ENCODE data around the gene TMEM128. TPM values are rescaled to one million over a fixed set of nuclear protein-coding genes. Genes with fewer than 3 reads are reported as not detected.

The TMEM128 gene, protein sequence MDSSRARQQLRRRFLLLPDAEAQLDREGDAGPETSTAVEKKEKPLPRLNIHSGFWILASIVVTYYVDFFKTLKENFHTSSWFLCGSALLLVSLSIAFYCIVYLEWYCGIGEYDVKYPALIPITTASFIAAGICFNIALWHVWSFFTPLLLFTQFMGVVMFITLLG
- total RNA-seq, result 12.2 TPM

DNA sequence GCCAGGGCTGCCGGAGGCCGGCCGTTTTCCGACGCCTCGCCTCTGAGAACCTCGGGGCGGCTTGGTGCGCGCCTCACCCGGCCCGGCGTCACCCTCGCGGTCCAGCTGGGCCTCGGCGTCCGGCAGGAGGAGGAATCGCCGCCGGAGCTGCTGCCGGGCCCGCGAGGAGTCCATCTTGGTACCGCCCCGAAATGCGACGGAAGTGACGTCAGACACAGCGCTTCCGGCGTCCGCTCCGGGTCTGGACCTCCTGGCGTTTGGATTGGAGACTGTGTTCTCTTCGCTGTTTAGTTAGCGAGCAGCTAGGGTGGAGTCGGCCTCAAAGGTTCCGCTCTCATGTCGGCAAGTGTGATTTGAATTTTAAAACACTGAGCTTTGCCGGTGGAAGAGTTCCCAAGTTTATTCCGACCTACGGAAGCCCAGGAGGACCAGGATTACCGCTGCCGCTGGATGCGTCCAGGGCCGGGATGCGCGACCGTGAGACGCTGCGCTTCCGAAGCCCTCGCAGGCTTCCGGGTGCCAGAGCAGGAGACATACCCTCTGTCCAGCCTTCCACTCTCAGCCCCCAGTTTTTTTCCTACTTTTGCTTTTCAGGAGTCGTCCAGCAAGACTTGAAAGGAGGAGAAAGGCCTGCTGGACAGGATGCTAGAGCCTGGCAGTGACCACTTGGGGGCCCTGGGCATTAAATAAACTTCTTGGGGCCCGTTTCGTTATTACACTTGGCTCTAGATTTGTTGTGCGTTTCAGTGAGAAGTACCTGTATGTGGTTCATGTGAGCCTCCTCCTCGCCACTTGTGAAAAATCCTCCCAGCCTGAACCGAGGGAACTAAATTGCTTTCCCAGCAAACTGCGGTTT lies at the start of gene TMEM128:
TMEM128 (minus strand) TSS at position 195 of the 856 bp plus-strand sequence; CDS start at position 174, 21 bp downstream.
- Histone ChIP-seq H3K9me3 (ENCODE audit: low read depth, low read length) (no peaks in the 10 kb centered on the region), H3K4me1 (ENCODE audit: insufficient read depth, low read length) (peaks cover 20% of the 10 kb centered on the region), H3K4me3 (ENCODE audit: low read length) (peak within 1 kb of the TSS; percentile 80), H3K27me3 (ENCODE audit: insufficient read depth, low read length) (no peaks in the 10 kb centered on the region)

DNA sequence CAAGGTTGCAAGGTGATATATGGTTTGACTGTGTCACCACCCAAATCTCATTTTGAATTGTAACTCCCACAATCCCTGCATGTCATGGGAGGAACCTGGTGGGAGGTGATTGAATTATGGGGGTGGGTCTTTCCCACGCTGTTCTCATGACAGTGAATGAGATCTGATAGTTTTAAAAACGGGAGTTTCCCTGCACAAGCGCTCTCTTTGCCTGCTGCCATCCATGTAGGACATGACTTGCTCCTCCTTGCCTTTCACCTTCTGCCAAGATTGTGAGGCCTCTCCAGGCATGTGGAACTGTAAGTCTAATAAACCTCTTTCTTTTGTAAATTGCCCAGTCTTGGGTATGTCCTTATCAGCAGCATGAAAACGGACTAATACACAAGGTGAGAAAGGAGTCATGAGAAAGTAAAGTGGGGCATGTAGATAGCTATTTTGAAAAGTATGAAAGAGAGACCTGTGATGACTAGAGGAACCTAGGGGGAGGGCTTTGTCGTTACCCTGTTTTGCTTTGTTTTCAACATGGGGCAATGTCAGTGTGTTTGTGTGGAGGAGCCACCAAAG lies 48.3 kb upstream of the TMEM128 start:
- H3K4me3 ChIP-seq (ENCODE audit: low read length), result no peak overlapping the region
- H3K9me3 ChIP-seq (ENCODE audit: low read depth, low read length), result no peaks in the 10 kb centered on the region
- H3K4me1 ChIP-seq (ENCODE audit: insufficient read depth, low read length), result peaks cover 2% of the 10 kb centered on the region
- no peaks in the 10 kb centered on the region for H3K27me3 ChIP-seq (ENCODE audit: insufficient read depth, low read length)

DNA sequence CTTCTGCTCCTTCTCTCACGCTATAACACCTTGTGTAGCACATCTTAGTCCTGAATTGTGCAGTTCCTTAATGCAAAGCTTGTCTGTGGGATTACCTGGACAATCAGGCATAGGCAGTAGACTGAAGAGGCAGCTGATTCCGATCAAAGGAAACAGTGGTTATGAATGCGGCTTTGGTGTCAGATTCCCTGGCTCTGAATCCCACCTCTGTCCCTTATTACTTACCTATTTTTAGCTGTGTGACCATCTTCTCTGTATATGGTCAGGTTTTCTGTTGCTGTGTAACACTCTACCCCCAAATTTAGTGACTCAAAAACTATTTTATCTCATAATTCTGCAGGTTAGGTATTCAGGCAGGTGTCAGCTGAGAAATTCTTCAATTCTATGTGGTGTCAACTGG lies 45.3 kb upstream of the TMEM128 start:
- Histone ChIP-seq H3K4me3 (ENCODE audit: low read length) (no peak overlapping the region), H3K27me3 (ENCODE audit: insufficient read depth, low read length) (no peaks in the 10 kb centered on the region)

DNA sequence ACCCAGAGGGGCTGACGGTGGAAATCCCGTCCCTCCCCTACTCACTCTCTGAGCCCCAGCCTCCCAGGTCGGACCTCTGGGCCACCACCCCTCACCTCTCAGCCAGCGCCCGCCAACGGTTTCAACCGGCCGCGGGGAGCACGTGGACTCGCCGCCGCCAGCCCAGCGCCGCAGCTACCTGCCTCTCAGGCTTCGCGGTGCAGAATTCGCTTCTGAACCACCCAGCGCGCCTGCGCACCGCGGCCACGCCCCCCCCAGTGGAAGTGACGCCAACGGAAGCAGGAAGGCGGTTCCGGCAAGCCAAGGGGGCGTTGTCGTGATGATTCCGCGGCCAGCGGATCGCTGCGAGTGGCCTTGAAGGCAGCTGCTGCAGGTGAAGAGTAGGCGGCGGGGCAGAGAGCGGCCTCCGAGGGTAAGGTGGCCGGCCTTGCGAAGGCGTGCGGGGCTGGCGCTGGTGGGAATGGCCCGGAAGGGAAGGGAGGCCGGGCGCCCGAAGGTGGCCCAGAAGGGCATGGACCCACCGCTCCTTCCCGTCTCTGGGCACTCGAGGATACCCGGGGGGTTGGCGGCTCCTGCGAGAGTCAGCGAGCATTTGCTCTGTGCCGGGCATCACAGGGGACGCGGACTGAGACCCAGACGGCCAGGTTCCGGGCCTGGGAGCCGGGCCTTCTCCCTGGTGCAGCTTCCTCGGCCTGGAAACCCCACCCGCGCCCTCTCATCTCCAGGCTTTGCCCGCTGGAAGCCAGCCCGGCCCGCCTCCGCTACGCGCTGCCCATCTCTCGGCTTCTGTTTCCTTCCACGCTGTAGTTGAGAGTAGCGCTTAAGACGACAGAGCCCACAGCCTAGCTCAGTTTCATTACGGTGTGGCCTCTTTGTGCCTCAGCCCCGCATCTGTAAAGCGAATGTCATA lies 42.2 kb upstream of the TMEM128 start, which contains the start of the genes LYAR and ZBTB49:
LYAR (minus strand) TSS at position 214 of the 910 bp plus-strand sequence. CDS start 6,412 bp downstream, outside the sequence.
ZBTB49 (plus strand) TSS at position 311 of the 910 bp plus-strand sequence. CDS start 9,695 bp downstream, outside the sequence.
- H3K9me3 ChIP-seq (ENCODE audit: low read depth, low read length), result no peaks in the 10 kb centered on the region
- no peaks in the 10 kb centered on the region for H3K27me3 ChIP-seq (ENCODE audit: insufficient read depth, low read length)
- H3K4me1 ChIP-seq (ENCODE audit: insufficient read depth, low read length), result peaks cover 28% of the 10 kb centered on the region
- peak within 1 kb of the TSS; percentile 95 for H3K4me3 ChIP-seq (ENCODE audit: low read length)

More for the DNA sequence above, 45.3 kb upstream of the TMEM128 start:
- Histone ChIP-seq H3K4me1 (ENCODE audit: insufficient read depth, low read length) (peaks cover 28% of the 10 kb centered on the region), H3K9me3 (ENCODE audit: low read depth, low read length) (no peaks in the 10 kb centered on the region)

DNA sequence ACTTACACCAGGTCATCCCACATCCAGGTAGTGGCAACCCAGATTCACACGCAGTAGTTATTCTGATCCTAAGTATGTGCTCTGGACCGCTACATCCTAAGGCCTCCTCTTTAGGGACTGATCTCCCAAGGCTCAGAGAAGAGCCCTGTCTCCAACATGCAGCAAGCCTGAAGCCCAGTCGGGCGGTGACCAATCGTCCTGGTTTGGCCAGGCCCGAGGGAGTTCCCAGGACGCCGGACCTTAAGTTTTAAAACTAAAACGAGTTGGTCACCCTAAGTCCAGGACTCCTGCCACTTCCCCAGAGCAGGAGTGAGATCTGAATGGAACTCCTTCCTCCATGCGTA lies 41.5 kb upstream of the TMEM128 start:
- peaks cover 33% of the 10 kb centered on the region for H3K4me1 ChIP-seq (ENCODE audit: insufficient read depth, low read length)
- H3K9me3 ChIP-seq (ENCODE audit: low read depth, low read length), result no peaks in the 10 kb centered on the region
- H3K4me3 ChIP-seq (ENCODE audit: low read length), result peak overlapping the region; percentile 95
- H3K27me3 ChIP-seq (ENCODE audit: insufficient read depth, low read length), result no peaks in the 10 kb centered on the region

DNA sequence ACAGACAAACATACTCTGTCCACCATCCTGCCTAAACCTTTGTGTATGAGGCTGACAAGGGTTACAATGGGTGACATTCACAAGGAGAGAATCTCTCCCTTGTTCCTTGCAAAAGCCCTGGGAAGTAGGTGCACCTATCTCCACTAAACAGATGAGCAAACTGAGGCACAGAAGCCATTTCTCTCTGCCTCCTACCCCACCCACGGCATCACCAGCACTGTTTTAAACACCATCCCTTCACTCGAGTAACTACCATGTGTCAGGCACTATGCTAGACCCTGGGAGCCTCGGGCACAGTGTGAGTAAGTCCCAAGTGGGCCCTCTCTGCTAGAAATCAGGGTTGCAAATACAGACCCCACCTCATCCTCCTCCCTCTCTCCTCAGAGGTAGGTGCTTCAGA lies 41.0 kb upstream of the TMEM128 start:
- Histone ChIP-seq H3K4me3 (ENCODE audit: low read length) (peak overlapping the region; percentile 95), H3K27me3 (ENCODE audit: insufficient read depth, low read length) (no peaks in the 10 kb centered on the region), H3K4me1 (ENCODE audit: insufficient read depth, low read length) (peaks cover 33% of the 10 kb centered on the region), H3K9me3 (ENCODE audit: low read depth, low read length) (no peaks in the 10 kb centered on the region)

DNA sequence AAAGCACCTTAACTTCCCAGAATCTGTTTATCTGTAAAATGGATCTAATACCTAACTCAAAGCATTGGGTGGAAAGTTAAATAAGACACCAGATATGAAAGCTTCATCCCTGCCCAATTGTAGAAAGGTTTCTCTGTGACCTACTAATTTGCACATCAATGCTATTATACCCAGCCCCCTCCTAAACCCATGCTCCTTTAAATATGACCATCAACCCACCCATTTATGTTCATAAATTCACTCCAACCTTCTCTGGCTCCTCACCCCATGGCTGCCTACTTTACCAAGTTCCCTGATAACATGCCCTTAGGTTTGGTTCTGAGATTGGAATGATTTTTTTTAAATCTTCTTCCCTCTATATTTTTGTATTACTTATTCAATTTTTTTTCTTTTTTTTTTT lies 40.1 kb upstream of the TMEM128 start:
- Histone ChIP-seq H3K4me1 (ENCODE audit: insufficient read depth, low read length) (peaks cover 33% of the 10 kb centered on the region), H3K9me3 (ENCODE audit: low read depth, low read length) (no peaks in the 10 kb centered on the region), H3K4me3 (ENCODE audit: low read length) (no peak overlapping the region), H3K27me3 (ENCODE audit: insufficient read depth, low read length) (no peaks in the 10 kb centered on the region)

DNA sequence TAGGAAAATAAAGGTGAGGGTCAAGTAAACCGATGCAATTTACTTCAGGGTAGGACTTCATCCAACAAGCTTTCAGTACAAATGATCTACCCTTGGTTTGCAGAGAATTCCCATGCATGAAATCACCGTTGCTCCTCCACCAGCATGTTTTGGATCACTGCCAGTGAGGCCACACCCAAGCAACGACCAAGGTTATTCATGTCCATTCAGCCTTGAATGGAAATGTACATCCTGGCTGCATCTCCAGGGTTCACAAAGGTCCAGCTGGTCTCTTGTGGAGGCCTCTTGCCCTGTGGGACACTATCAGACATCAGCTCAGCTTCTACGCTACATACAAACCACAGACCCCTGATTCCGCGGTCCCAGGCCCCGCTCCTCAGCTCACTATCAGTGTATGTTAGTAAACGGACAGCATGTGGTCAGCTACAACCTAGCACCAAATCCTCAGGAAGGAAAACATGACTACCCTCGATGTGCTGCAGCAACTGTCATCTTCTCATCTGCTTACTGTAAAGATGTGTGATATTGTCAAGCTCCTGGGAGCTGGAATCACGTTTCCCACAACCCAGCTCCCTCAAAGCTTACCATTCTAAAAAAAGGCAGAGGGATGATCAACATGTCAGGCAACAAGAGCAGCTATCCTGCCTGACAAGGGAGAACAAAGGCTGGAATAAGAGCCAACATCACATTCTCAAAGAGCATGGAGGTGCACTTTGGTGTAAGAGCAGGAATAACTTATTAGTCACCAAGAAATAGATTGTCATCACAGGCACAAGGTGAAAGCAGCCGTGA lies 37.0 kb upstream of the TMEM128 start:
- no peak overlapping the region for H3K4me3 ChIP-seq (ENCODE audit: low read length)
- H3K9me3 ChIP-seq (ENCODE audit: low read depth, low read length), result no peaks in the 10 kb centered on the region
- no peaks in the 10 kb centered on the region for H3K27me3 ChIP-seq (ENCODE audit: insufficient read depth, low read length)
- peaks cover 19% of the 10 kb centered on the region for H3K4me1 ChIP-seq (ENCODE audit: insufficient read depth, low read length)

DNA sequence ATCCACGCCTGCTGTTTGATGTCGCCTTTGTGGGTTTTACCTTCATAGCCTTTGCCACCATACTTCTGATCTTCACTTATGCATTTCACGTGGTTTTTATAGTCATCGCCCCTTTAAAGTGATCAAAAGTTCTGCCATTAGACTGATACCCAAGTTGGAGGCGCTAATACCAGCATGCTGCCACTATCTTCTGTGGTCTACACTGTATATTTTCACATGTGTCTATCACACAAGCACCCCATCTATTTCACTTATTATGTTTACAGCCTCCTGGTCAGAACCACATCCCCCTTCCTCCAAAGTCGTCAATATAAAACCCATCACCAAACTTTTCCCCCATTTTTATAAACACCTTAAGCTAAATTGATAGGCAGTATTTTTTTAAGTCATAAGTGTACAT lies 33.8 kb upstream of the TMEM128 start:
- Histone ChIP-seq H3K9me3 (ENCODE audit: low read depth, low read length) (no peaks in the 10 kb centered on the region), H3K4me3 (ENCODE audit: low read length) (no peak overlapping the region), H3K27me3 (ENCODE audit: insufficient read depth, low read length) (no peaks in the 10 kb centered on the region), H3K4me1 (ENCODE audit: insufficient read depth, low read length) (peaks cover 4% of the 10 kb centered on the region)

DNA sequence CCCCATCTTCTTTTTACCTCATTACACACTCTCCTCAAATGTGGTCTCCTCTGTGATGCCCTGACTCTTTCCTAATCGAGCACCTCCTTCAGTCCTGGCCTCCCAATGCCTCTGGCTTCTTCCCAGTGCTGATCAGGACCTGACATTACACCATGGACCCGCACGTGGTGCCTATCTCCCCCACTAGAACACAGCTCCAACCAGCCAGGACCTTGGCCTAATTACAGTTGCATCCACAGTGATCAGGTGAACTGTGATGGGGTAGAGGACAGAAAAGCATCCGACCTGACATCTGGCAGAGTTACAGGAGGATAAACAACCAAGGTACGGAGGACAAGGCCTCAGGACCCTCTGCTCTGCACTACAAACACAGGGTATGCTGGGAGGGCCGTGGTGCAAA lies 29.5 kb upstream of the TMEM128 start:
- no peaks in the 10 kb centered on the region for H3K27me3 ChIP-seq (ENCODE audit: insufficient read depth, low read length)
- no peaks in the 10 kb centered on the region for H3K9me3 ChIP-seq (ENCODE audit: low read depth, low read length)
- no peaks in the 10 kb centered on the region for H3K4me1 ChIP-seq (ENCODE audit: insufficient read depth, low read length)
- no peak overlapping the region for H3K4me3 ChIP-seq (ENCODE audit: low read length)

DNA sequence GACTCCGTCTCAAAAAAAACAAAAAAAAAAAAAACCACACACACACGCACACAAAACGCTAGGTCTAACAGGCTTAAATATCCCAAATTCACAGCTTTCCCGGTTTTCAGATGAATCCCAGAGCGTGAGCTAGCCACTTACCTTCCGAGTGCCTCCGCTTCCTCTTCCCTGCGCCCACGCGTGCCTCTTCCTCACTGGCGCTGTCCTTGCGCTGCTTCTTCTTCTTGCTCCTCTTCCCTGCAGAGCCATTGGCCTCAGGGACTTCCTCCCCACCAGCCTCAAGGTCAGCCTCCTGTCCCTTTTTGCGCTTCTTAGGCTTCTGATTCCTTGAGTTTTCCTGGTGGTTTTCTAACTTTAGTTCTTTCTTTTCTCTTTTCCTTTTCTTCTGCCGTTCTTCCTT lies 26.2 kb upstream of the TMEM128 start:
- Histone ChIP-seq H3K4me3 (ENCODE audit: low read length) (no peak overlapping the region), H3K4me1 (ENCODE audit: insufficient read depth, low read length) (peaks cover 28% of the 10 kb centered on the region), H3K9me3 (ENCODE audit: low read depth, low read length) (no peaks in the 10 kb centered on the region), H3K27me3 (ENCODE audit: insufficient read depth, low read length) (no peaks in the 10 kb centered on the region)

DNA sequence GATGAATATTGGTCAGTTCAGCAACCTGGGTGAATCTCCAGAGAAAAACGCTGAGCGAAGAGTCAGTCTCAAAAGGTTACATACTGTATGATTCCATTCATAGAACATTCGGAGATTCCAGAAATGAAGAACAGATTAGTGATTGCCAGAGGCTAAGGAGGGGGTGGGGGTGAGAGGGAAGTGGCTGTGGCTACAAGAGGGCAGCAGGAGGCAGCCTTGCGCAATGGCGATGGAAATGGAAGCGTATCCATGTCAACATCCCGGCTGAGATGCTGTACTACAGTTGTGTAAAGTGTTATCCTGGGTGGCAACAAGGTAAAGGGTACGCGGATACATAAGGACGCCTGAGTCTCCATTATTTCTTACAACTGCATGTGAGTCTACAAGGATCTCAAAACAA lies 23.9 kb upstream of the TMEM128 start:
- Histone ChIP-seq H3K27me3 (ENCODE audit: insufficient read depth, low read length) (no peaks in the 10 kb centered on the region), H3K4me1 (ENCODE audit: insufficient read depth, low read length) (peaks cover 48% of the 10 kb centered on the region), H3K9me3 (ENCODE audit: low read depth, low read length) (no peaks in the 10 kb centered on the region), H3K4me3 (ENCODE audit: low read length) (no peak overlapping the region)

DNA sequence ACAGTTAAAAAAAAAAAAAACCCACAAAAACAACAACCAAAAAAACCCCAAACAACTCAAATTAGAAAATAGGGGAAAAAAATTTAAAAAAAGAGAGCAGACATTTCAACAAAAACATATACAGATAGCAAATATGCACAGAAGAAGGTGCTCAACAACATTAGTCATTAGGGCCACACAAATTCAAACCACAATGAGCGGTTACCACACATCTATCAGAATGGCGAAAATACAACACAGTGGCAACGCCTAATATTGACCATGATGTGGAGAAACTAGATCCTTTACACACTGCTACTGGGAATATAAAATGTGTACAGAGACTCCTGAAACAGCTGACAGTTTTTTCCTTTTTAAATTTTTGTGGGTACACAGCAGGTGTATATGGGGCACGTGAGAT lies 22.5 kb upstream of the TMEM128 start:
- Histone ChIP-seq H3K9me3 (ENCODE audit: low read depth, low read length) (no peaks in the 10 kb centered on the region), H3K4me3 (ENCODE audit: low read length) (no peak overlapping the region), H3K27me3 (ENCODE audit: insufficient read depth, low read length) (no peaks in the 10 kb centered on the region), H3K4me1 (ENCODE audit: insufficient read depth, low read length) (peaks cover 55% of the 10 kb centered on the region)

DNA sequence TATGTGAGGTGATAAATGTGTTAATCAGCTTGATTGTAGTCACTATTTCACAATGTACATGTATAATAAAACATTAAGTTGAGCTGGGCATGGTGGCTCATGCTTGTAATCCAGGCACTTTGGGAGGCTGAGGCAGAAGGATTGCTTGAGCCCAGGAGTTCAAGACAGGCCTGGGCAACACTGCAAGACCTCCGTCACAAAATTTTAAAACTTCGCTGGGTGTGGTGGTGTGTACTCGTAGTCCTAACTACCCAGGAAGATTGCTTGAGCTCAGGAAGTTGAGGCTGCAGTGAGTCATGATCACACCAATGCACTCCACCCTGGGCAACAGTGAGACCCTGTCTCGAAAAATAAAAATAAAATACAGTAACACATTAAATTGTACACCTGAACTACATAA lies 21.8 kb upstream of the TMEM128 start:
- H3K4me3 ChIP-seq (ENCODE audit: low read length), result no peak overlapping the region
- H3K27me3 ChIP-seq (ENCODE audit: insufficient read depth, low read length), result no peaks in the 10 kb centered on the region
- H3K9me3 ChIP-seq (ENCODE audit: low read depth, low read length), result no peaks in the 10 kb centered on the region
- peaks cover 55% of the 10 kb centered on the region for H3K4me1 ChIP-seq (ENCODE audit: insufficient read depth, low read length)

Data from mononuclear cell (primary cell).